ENCODE results near the gene RACK1.

The RACK1 gene

GRCh38 chr5:181259283-181259682 is 15.6 kb upstream of the RACK1 start:
- DNase-seq = peak; percentile 50

- DNase-seq = no peak
Observed at GRCh38 chr5:181258576-181258975, 14.9 kb upstream of the RACK1 start.

GRCh38 chr5:181255836-181256578 is 12.3 kb upstream of the RACK1 start:
- DNase-seq = no peak

GRCh38 chr5:181255276-181255675 is 11.6 kb upstream of the RACK1 start:
- no peak for DNase-seq

- DNase-seq = no peak
Observed at GRCh38 chr5:181248277-181248676, 4.6 kb upstream of the RACK1 start.

- peak; percentile 94 for DNase-seq
Observed at GRCh38 chr5:181246276-181247049, 2.8 kb upstream of the RACK1 start.

GRCh38 chr5:181245427-181246275 is 1.9 kb upstream of the RACK1 start:
- DNase-seq = no peak

- DNase-seq = peak; percentile 44
Observed at GRCh38 chr5:181243018-181243563, 615 bp downstream of the RACK1 start.

GRCh38 chr5:181242031-181242451 is 1.7 kb downstream of the RACK1 start:
- DNase-seq = no peak

- peak; percentile 90 for DNase-seq
Observed at GRCh38 chr5:181241393-181241975, 2.2 kb downstream of the RACK1 start.

GRCh38 chr5:181239062-181239663 is 4.5 kb downstream of the RACK1 start:
- no peak for DNase-seq

GRCh38 chr5:181237729-181238385 is 5.8 kb downstream of the RACK1 start:
- DNase-seq = no peak

- no peak for DNase-seq
Observed at GRCh38 chr5:181236954-181237641, 6.6 kb downstream of the RACK1 start.

- DNase-seq = no peak
Observed at GRCh38 chr5:181236471-181236870, 7.2 kb downstream of the RACK1 start.

GRCh38 chr5:181235689-181236366 is 7.9 kb downstream of the RACK1 start:
- no peak for DNase-seq

GRCh38 chr5:181235323-181235688 is 8.4 kb downstream of the RACK1 start:
- DNase-seq = no peak

GRCh38 chr5:181234455-181235306 is 9.0 kb downstream of the RACK1 start:
- peak; percentile 35 for DNase-seq

GRCh38 chr5:181233801-181234454 is 9.8 kb downstream of the RACK1 start:
- DNase-seq = no peak
